K562 (cell line): ENCODE measurements around the gene CHST14. TPM values are rescaled to one million over a fixed set of nuclear protein-coding genes. Genes with fewer than 3 reads are reported as not detected.

Experiments used
- CREB1 ChIP-seq, 2 experiments: sonication (generic) in 1 of 2; formaldehyde crosslinking in 1 of 2; IDR thresholded peaks; 2 replicates each; pipeline versions ENCODE4 v1.6.1 to v1.8.0; 2012 to 2022; ENCODE audit warnings: inconsistent platforms in 1 of 2, mild to moderate bottlenecking in 1 of 2, missing genetic modification reagents in 1 of 2, moderate library complexity in 1 of 2
- CREM ChIP-seq: IDR thresholded peaks from 2 replicates; pipeline ENCODE4 v1.6.1; 2014; ENCODE audit warnings: antibody characterized with exemption, low read depth
- EGR1 ChIP-seq: fragments of 450-650 bp; conservative IDR thresholded peaks from 2 replicates; pipeline ENCODE4 v1.6.1; 2017; ENCODE audit warnings: mild to moderate bottlenecking
- NCOA6 ChIP-seq: fragments of 450-650 bp; IDR thresholded peaks from 2 replicates; pipeline ENCODE4 v1.6.1; 2017; ENCODE audit warnings: mild to moderate bottlenecking
- NFATC3 ChIP-seq: fragments of 450-650 bp; IDR thresholded peaks from 2 replicates; pipeline ENCODE4 v1.6.1; 2017; ENCODE audit warnings: mild to moderate bottlenecking
- NFRKB ChIP-seq: fragments of 450-650 bp; IDR thresholded peaks from 2 replicates; pipeline ENCODE4 v1.6.1; 2016; ENCODE audit warnings: low read depth
- NFYB ChIP-seq: IDR thresholded peaks from 2 replicates; pipeline ENCODE4 v1.6.1; 2011; ENCODE audit warnings: mild to moderate bottlenecking, moderate library complexity; ENCODE audit not compliant: insufficient read length; ENCODE audit errors: extremely low read depth
- SMARCE1 ChIP-seq: fragments of 450-650 bp; IDR thresholded peaks from 2 replicates; pipeline ENCODE4 v1.7.1; 2016; ENCODE audit warnings: mild to moderate bottlenecking
- ZBTB40 ChIP-seq, 2 experiments: fragments of 450-650 bp in 1 of 2; sonication (generic) in 1 of 2; formaldehyde crosslinking in 1 of 2; IDR thresholded peaks; 2 replicates each; pipeline versions ENCODE4 v1.7.1 to v1.9.0; 2016 to 2022; ENCODE audit warnings: inconsistent platforms in 1 of 2, mild to moderate bottlenecking in 1 of 2, missing genetic modification reagents in 1 of 2
- ZNF707 ChIP-seq: fragments of 250-450 bp; sonication (Bioruptor Pico); conservative IDR thresholded peaks from 2 replicates; pipeline ENCODE4 v1.8.0; 2022; ENCODE audit warnings: inconsistent platforms, mild to moderate bottlenecking, moderate library complexity
- ZNF740 ChIP-seq, 3 experiments: fragments of 200-800 bp in 1 of 3; sonication (Bioruptor generic) in 1 of 3; sonication (generic) in 1 of 3; formaldehyde crosslinking in 1 of 3; IDR thresholded peaks; 2 replicates each; pipeline versions ENCODE4 v1.6.1 to v1.8.0; 2016 to 2022; ENCODE audit warnings: mild to moderate bottlenecking in 2 of 3, missing compliant biosample characterization in 2 of 3, missing genetic modification characterization in 2 of 3, missing genetic modification reagents in 1 of 3
- polyA plus RNA-seq, 8 experiments: library from polyadenylated mRNA; depleted of rRNA in 4 of 8; stranded (reverse) in 5 of 8; unstranded in 3 of 8; fragments of >200 nt; fragmentation: Nextera tagmentation in 2 of 8; fragmentation: Illumina TruSeq in 1 of 8; extraction: Ambion mirVana in 2 of 8; extraction: Trizol in 1 of 8; gene quantifications; 2 replicates each; pipeline versions ENCODE4 v1.2.1 to v1.2.3, GENCODE V29; 2011 to 2014; ENCODE audit warnings: inconsistent platforms in 1 of 8, missing spikeins in 1 of 8
- total RNA-seq, 7 experiments: library from RNA; depleted of rRNA in 6 of 7; stranded (reverse); fragments of >200 nt in 6 of 7; fragmentation: Illumina TruSeq in 2 of 7; extraction: Trizol in 2 of 7; gene quantifications; 2 replicates each; pipeline versions ENCODE4 v1.2.1 to v1.2.3, GENCODE V29; 2011 to 2021; ENCODE audit warnings: low replicate concordance in 1 of 7
- TF ChIP-seq, protein P1 (sequence below): fragments of 250-450 bp; sonication (Bioruptor Pico); IDR thresholded peaks from 2 replicates; pipeline ENCODE4 v1.9.0; 2021; ENCODE audit warnings: mild to moderate bottlenecking, inconsistent platforms

Gene CHST14
- total and polyA plus RNA-seq, 9 of the 15 experiments (the other 6 are each of a cell fraction or from before 2014, with no cell fraction given) = 1.6 to 12.1 (median 4.5) TPM

DNA sequence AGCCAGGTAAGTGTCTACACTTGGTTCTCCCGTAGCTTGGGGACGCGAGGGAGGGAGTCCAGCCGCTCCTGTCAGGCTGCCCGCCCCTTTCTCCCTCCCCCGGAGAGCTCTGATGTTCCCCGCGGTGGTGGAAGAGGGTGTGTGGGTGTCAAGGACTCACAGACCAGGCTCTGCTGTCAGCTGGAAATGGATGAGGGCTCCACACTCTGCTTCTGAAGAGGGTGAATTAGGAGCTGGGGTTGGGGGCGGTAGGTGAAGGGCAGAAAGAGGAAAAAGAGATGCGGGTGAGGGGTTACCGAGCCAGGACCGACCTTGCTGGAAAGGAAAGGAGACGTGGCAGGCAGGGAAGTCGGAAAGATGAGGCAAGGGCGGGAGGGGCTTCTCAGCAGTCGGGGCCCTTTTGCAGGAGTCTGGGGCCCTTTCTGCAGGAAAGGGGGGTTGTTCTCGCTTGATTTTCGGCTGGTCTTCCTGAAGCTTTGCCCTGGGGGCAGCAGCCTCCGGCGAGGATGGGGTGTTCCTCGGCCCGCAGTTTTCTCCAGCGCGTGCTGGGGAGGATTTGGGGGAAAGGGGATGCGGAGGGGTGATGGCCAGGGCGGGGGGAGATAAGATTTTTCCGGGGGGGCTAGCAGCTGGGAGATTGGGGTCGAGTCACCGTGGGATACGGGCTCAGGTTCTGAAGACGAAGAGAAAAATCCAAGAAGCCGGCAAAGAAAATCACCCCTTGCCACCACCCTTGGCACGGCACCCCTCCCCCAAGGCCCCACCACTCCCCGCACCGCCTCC is 30.6 kb upstream of the CHST14 start (continued):
- no peak for TF ChIP-seq ZNF740 (CRISPR knock-in tag; IDR thresholded peaks at IDR 0.05)
- TF ChIP-seq ZNF740 (tag; IDR thresholded peaks at IDR 0.05) = 0 out of 4 replicates have a peak, but pooled peaks of 1 of the 2 experiments have one; percentile 77
- no peak for TF ChIP-seq NFYB
- TF ChIP-seq CREM = peak; percentile 45; the same call in 1 of the 2 replicates
- TF ChIP-seq, protein P1, sequence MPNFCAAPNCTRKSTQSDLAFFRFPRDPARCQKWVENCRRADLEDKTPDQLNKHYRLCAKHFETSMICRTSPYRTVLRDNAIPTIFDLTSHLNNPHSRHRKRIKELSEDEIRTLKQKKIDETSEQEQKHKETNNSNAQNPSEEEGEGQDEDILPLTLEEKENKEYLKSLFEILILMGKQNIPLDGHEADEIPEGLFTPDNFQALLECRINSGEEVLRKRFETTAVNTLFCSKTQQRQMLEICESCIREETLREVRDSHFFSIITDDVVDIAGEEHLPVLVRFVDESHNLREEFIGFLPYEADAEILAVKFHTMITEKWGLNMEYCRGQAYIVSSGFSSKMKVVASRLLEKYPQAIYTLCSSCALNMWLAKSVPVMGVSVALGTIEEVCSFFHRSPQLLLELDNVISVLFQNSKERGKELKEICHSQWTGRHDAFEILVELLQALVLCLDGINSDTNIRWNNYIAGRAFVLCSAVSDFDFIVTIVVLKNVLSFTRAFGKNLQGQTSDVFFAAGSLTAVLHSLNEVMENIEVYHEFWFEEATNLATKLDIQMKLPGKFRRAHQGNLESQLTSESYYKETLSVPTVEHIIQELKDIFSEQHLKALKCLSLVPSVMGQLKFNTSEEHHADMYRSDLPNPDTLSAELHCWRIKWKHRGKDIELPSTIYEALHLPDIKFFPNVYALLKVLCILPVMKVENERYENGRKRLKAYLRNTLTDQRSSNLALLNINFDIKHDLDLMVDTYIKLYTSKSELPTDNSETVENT = no peak
- 0 out of 2 replicates have a peak, but pooled peaks have one; percentile 28 for TF ChIP-seq SMARCE1
- TF ChIP-seq CREB1 (IDR thresholded peaks at IDR 0.05) = no peak
- no peak for TF ChIP-seq CREB1 (CRISPR knock-in tag; IDR thresholded peaks at IDR 0.05)
- 0 out of 2 replicates have a peak, but pooled peaks have one; percentile 16 for TF ChIP-seq NFRKB
- peak; percentile 53 for TF ChIP-seq ZBTB40 (IDR thresholded peaks at IDR 0.05)
- no peak for TF ChIP-seq ZBTB40 (CRISPR knock-in tag; IDR thresholded peaks at IDR 0.05)
- TF ChIP-seq NFATC3 = no peak
- TF ChIP-seq EGR1 = peak; percentile 95
- TF ChIP-seq ZNF707 (CRISPR knock-in tag) = no peak
- TF ChIP-seq NCOA6 = no peak
